GM18867 (cell line): ENCODE results near the gene STEAP2.
"Not testable (repeated sequence)": the region's sequence is repeated elsewhere in the genome, so short reads cannot be mapped to it uniquely, and the experiment has no call there.

Experiments used
- ATAC-seq: cut with Tn5 transposase; IDR thresholded peaks from one replicate; pipeline ENCODE4 v1.9.1; 2021; ENCODE audit warnings: mild to moderate bottlenecking, moderate library complexity; ENCODE audit not compliant: unreplicated experiment

STEAP2 gene

DNA sequence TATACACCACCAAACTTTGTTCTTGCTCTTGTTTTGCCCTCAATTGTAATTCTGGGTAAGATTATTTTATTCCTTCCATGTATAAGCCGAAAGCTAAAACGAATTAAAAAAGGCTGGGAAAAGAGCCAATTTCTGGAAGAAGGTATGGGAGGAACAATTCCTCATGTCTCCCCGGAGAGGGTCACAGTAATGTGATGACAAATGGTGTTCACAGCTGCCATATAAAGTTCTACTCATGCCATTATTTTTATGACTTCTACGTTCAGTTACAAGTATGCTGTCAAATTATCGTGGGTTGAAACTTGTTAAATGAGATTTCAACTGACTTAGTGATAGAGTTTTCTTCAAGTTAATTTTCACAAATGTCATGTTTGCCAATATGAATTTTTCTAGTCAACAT, 20.9 kb downstream of the STEAP2 start:
- ATAC-seq = no peak

DNA sequence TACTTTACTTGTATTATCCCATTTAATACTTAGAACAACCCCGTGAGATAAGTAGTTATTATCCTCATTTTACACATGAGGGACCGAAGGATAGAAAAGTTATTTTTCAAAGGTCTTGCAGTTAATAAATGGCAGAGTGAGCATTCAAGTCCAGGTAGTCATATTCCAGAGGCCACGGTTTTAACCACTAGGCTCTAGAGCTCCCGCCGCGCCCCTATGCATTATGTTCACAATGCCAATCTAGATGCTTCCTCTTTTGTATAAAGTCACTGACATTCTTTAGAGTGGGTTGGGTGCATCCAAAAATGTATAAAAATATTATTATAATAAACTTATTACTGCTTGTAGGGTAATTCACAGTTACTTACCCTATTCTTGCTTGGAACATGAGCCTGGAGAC, 22.0 kb downstream of the STEAP2 start:
- ATAC-seq = no peak

DNA sequence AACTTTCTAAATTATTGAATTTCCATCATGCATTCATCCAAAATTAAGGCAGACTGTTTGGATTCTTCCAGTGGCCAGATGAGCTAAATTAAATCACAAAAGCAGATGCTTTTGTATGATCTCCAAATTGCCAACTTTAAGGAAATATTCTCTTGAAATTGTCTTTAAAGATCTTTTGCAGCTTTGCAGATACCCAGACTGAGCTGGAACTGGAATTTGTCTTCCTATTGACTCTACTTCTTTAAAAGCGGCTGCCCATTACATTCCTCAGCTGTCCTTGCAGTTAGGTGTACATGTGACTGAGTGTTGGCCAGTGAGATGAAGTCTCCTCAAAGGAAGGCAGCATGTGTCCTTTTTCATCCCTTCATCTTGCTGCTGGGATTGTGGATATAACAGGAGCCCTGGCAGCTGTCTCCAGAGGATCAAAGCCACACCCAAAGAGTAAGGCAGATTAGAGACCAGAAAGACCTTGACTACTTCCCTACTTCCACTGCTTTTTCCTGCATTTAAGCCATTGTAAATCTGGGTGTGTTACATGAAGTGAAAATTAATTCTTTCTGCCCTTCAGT, 25.3 kb downstream of the STEAP2 start:
- ATAC-seq = no peak

DNA sequence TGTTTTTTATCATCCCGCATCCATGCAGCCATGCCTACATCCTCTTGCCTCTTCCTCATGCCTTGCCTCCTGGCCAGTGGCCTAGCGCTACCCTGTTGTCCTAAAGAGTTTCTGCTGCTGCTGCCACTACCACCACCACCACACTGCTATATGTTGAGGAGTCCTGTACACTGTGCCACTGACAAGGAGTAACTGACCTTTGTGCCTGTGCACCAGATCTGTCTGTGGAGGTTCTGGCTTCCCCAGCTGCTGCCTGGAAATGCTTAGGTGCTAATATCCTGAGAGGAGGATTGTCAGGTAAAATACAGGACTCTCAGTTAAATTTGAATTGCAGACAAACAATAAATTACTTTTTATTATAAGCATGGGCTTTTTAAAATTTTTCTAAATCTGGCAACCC, 26.5 kb downstream of the STEAP2 start:
- no peak for ATAC-seq

DNA sequence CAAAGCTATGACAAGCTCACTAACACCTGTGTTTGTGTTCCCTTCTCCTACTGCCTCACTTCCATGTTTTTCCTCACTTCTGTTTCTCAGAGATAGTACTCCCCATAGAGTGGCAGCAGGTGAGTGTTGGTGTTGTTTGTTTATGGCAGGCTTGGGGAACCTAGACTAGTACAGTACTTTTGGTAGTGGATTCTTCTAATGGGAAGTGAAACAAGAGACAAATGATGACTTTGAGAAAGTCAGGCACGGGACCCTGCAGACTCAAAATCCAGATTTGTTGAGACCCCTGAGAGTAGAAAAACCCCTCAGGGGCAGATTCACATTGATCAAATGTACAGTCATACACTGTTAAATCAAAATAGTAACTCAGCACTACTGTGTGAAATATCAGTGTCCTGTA, 27.0 kb downstream of the STEAP2 start:
- no peak for ATAC-seq

- no peak for ATAC-seq
These were observed 27.5 kb downstream of the STEAP2 start for GRCh38 chr7:90239050-90239449.

DNA sequence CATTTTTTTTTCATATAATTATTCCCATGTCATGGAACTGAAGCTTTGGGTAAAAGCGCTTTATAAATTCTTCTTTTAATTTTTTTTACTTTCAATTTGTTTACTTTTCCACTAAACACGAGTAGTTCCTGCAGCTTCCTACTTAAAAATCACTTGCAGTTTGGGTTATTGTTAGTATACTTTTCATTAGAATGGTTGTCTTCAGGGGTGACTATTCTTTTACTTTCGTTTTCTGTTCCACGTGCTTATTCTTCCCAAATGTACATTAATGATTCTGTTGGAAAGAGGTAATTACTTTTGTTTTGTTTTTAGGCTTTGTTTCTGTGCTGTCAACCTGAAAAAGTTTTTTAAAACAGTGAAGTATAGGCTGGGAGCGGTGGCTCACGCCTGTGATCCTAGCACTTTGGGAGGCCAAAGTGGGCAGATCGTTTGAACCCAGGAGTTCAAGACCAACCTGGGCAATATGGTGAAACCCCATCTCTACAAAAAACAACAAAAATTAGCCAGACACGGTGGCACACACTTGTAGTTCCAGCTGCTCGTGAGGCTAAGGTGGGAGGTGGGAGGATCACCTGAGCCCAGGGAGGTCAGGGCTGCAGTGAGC, 28.2 kb downstream of the STEAP2 start:
- no peak for ATAC-seq

DNA sequence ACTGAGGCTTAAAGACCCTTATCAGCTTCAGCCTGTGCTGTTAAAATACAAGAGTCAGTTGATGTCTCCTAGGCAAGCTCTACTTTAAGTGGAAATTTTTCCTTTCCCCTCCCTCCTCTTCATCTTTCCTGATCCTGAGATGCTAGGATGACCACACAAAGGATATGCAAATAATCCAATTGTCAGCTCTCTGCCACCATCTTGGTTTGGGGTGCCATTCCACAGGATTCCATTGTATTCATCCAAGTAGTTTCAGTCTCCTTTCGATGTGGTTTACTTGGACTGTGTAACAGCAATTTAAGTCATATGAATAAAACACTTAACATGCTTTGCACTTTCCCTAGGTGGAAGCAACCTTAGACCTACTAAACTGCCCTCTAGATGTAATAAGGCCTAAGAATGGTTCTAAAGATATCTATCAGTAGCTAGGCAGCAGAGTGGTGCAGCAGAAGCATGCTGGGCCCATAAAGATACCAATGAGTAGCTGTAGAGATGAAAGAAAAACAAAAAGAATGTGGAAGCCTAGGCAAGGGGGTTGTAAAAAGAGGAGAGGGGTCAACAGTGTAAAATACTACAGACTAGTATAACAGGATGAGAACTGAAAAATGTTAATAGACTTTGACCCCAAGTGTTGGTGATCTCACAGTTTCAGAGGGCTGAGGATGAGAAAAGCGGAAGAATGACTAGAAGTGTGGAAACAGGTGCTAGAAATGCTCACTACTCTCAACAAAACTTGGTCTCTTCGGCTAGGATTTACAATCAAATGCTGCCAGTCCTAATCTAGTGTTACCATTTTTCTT, 31.0 kb downstream of the STEAP2 start:
- peak; percentile 92 for ATAC-seq

DNA sequence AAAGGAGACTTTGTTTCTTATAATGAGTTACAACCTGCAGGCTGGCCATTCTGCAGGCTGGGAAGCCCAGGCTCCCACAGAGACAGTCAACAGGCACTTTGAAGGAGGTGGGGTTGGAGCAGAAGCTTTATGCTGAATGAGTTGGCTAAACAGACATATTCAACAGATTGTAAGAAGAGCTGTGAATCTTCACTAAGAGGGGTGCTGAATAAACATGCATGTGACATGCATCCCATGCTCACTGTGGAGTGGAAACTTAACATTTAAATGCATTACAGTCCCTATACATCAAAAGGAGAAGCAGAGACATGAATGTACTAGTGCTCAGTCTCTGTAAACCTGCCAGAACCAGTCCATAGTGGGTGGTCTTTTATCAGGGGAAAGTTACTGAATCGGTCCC, 32.0 kb downstream of the STEAP2 start:
- ATAC-seq = no peak

- ATAC-seq = no peak
These were observed 33.0 kb downstream of the STEAP2 start for GRCh38 chr7:90244565-90244908.

DNA sequence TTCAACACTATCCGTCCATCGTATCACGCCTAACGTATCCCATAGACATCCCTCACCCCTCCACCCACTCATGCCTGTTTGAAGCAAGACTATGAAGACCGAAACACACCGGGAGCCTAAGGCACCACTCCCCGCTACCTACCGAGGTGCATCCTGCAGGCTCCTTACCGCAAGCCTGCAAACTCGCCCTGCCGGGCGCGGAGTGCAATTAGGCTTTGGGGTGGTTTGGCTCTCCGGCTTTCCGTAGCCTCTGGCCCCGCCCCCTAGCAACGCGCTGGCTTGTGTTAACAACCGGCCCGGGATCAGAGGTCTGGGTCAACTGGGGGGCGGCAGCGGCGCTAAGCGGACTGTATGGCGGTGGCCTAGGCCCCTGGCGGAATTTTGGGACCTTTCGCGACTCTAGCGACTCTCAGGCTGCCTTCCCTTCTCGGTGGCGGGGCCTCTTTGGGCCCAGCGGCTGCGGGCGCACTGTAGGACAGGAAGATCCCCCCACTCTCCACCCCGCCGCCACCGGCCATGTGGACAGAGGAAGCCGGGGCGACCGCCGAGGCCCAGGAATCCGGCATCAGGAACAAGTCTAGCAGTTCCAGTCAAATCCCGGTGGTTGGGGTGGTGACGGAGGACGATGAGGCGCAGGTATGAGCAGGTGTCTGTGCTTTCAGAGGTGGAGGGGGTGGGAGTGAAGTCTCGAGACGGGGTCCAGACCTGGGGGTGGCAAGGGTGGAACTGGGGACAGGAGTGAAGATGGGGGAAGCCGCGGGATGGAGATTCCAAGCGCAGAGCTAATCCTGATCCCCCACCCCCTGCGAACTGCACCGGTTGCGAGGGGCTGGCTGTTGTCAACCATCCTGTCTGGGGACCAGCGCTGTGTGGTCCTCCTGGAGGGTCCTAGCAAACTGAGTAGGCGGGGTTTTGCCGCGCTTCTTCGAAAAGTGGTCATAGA, 33.6 kb downstream of the STEAP2 start, which contains the start of gene CFAP69:
Gene CFAP69 (plus strand): TSS at position 266 of the 943 bp plus-strand sequence. CDS start 251 bp downstream, at position 517.
- ATAC-seq = peak; percentile 64

- ATAC-seq = no peak
These were observed 34.6 kb downstream of the STEAP2 start for GRCh38 chr7:90246171-90246570.

- ATAC-seq = no peak
These were observed 37.2 kb downstream of the STEAP2 start for GRCh38 chr7:90248706-90249105.

DNA sequence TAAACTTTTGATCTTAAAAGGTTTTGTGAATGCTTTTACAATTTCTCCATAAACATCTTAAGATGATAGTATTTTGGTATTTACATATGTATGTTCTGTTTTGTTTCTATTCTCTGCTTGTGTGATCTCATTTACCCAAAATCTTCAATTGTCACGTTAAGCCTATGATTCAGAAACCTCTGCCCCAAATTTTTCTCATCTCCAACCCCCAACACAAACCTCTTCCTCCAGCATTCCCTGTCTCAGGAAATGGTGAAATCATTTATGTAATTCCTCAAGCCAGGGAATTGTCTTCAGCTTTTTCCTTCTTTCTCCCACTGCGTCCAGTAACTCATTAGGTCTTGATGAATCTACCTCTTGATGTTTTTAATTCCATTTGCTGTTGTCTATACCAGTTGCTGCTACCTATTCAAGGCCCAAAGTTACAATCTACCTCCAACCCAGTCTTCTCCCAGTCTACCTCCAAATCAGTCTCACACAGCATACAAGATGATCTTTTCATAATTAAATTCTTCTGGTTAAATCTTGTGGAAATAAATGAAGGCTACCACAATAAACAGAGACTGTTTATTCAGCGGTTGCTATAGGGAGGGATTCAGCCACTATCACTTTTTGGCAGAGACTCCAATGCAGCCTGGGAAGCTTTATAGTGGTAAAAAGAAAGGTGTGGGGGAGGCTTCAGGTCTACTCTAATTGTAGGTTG, 39.2 kb downstream of the STEAP2 start:
- no peak for ATAC-seq

GRCh38 chr7:90251304-90251635, 39.7 kb downstream of the STEAP2 start:
- no peak for ATAC-seq

GRCh38 chr7:90256011-90256410, 44.5 kb downstream of the STEAP2 start:
- ATAC-seq = not testable (repeated sequence)

DNA sequence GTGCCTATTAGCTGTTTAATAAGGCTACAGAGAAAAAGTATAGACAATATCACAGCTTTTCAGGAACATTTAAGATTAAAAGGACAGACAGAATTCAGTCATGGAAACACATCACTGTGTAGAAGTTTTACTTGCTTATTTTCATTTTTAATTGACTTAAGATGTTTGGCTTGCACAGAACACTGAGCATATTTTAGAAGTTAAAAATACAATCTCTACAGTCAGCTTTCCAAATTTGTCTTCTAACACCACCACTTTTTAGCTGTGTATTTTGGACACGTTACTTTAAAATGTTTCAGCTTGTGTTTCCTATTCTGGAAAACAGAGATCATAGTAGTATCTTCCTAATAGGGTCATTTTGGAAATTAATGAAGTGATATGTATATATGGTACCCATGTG, 45.2 kb downstream of the STEAP2 start:
- no peak for ATAC-seq

DNA sequence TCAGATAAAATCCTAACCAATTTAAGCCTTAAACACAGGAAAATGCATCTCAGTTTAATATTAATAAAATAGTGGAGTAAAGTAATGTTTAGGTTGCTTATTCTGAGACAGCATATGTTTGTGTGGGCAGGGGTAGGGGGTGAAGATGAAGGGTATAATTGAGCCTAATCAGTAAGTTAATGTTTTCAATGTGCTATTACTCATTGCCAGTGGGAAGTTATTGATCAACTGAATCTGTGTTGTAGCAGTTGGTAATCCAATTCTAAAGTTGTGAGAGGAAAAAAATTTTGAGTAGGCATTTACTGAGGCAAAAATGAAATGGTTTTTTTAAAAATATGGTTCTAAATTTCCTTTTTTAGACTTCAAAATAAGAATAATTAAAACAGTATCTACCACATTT, 49.9 kb downstream of the STEAP2 start:
- no peak for ATAC-seq

GRCh38 chr7:90262438-90262837, 50.9 kb downstream of the STEAP2 start:
- peak; percentile 94 for ATAC-seq

GRCh38 chr7:90266808-90267207, 55.3 kb downstream of the STEAP2 start:
- ATAC-seq = no peak
